Endodermal cell (in vitro differentiated cells): Measurements from ENCODE around the gene GSE1. TPM values are rescaled to one million over a fixed set of nuclear protein-coding genes. Genes with fewer than 3 reads are reported as not detected.

Experiments used
- DNase-seq: peaks from one replicate; pipeline ENCODE4 v3.0.0-alpha.2; 2017
- H3K27ac ChIP-seq: 2 replicates; pipeline ENCODE4 v1.5.1; 2013; ENCODE audit warnings: mild to moderate bottlenecking, low read depth, low read length, moderate library complexity
- H3K27me3 ChIP-seq: 2 replicates; pipeline ENCODE4 v1.6.1; 2013; ENCODE audit warnings: mild to moderate bottlenecking, low read length, moderate library complexity; ENCODE audit not compliant: insufficient read depth, control insufficient read depth, poor library complexity, severe bottlenecking
- H3K36me3 ChIP-seq: 2 replicates; pipeline ENCODE4 v1.7.0; 2013; ENCODE audit warnings: mild to moderate bottlenecking, low read length, moderate library complexity; ENCODE audit not compliant: control insufficient read depth, insufficient read depth
- H3K4me1 ChIP-seq: one replicate; pipeline ENCODE4 v1.7.0; 2013; ENCODE audit warnings: low read length; ENCODE audit not compliant: control insufficient read depth, insufficient read depth
- H3K4me3 ChIP-seq: 2 replicates; pipeline ENCODE4 v1.5.1; 2013; ENCODE audit warnings: mild to moderate bottlenecking, low read length, moderate library complexity
- H3K9ac ChIP-seq: 2 replicates; pipeline ENCODE4 v1.6.1; 2013; ENCODE audit warnings: mild to moderate bottlenecking, low read length, moderate library complexity; ENCODE audit not compliant: poor library complexity, severe bottlenecking; ENCODE audit errors: extremely low read depth
- H3K9me3 ChIP-seq: 2 replicates; pipeline ENCODE4 v1.6.1; 2013; ENCODE audit warnings: mild to moderate bottlenecking, low read length, moderate library complexity; ENCODE audit not compliant: control insufficient read depth
- H3K27ac Mint-ChIP-seq: 2 replicates; pipeline ENCODE4 v1.8.0; 2020; ENCODE audit warnings: mixed read lengths
- H3K27me3 Mint-ChIP-seq: 2 replicates; pipeline ENCODE4 v1.8.0; 2021; ENCODE audit warnings: mild to moderate bottlenecking, mixed read lengths; ENCODE audit not compliant: insufficient read depth
- H3K36me3 Mint-ChIP-seq: 2 replicates; pipeline ENCODE4 v1.8.0; 2020; ENCODE audit warnings: low read depth, mixed read lengths
- H3K4me1 Mint-ChIP-seq: 2 replicates; pipeline ENCODE4 v1.8.0; 2020; ENCODE audit warnings: mixed read lengths
- H3K4me3 Mint-ChIP-seq: 2 replicates; pipeline ENCODE4 v1.8.0; 2020; ENCODE audit warnings: mild to moderate bottlenecking, moderate library complexity, mixed read lengths
- H3K9me3 Mint-ChIP-seq: 2 replicates; pipeline ENCODE4 v1.8.0; 2020; ENCODE audit warnings: mild to moderate bottlenecking, mixed read lengths
- WGBS, 2 experiments: methylation state at CpG; one replicate each; pipeline versions ENCODE4 v1.1.5 to v1.1.7; 2013; ENCODE audit warnings: missing lambda C conversion rate in 2 of 2, mixed read lengths in 1 of 2; ENCODE audit not compliant: insufficient coverage in 1 of 2, insufficient read length in 1 of 2; 5-methylcytosine and 5-hydroxymethylcytosine counted together
- total RNA-seq, 2 donors: library from RNA; stranded (reverse); fragmentation: NEBNext Ultra II Directional in 1 of 2; extraction: Animal tissue kit (Norgen Biotek cat#: 25700) in 1 of 2; gene quantifications; 2 replicates in 1 of 2; 3 replicates in 1 of 2; pipeline ENCODE4 v1.2.1, GENCODE V29; 2021
- TF ChIP-seq, protein P1 (sequence below): fragments of 200-600 bp; sonication (generic); conservative IDR thresholded peaks from 2 replicates; pipeline ENCODE4 v1.5.0; 2021; ENCODE audit warnings: antibody characterized with exemption, mild to moderate bottlenecking

GSE1 gene
- total RNA-seq, 2 donors from 2014 or later, result 108 to 128 TPM

- H3K9me3 ChIP-seq, result no peaks in the 10 kb centered on the region
- no peak overlapping the region for H3K4me3 ChIP-seq
- Mint-ChIP-seq H3K4me1 (no peaks in the 10 kb centered on the region), H3K27ac (no peak overlapping the region), H3K9me3 (no peaks in the 10 kb centered on the region), H3K4me3 (no peak overlapping the region), H3K27me3 (no peaks in the 10 kb centered on the region), H3K36me3 (peaks cover 87% of the 10 kb centered on the region)
- H3K27me3 ChIP-seq, result no peaks in the 10 kb centered on the region
- TF ChIP-seq, protein P1, sequence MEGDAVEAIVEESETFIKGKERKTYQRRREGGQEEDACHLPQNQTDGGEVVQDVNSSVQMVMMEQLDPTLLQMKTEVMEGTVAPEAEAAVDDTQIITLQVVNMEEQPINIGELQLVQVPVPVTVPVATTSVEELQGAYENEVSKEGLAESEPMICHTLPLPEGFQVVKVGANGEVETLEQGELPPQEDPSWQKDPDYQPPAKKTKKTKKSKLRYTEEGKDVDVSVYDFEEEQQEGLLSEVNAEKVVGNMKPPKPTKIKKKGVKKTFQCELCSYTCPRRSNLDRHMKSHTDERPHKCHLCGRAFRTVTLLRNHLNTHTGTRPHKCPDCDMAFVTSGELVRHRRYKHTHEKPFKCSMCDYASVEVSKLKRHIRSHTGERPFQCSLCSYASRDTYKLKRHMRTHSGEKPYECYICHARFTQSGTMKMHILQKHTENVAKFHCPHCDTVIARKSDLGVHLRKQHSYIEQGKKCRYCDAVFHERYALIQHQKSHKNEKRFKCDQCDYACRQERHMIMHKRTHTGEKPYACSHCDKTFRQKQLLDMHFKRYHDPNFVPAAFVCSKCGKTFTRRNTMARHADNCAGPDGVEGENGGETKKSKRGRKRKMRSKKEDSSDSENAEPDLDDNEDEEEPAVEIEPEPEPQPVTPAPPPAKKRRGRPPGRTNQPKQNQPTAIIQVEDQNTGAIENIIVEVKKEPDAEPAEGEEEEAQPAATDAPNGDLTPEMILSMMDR, result no peak
- WGBS, 2 experiments, result 95 to 96% methylated on average over 10 of the region's 10 CpGs
- no peak overlapping the region for H3K9ac ChIP-seq
- DNase-seq, result no peak
- peaks cover 95% of the 10 kb centered on the region for H3K36me3 ChIP-seq
- no peaks in the 10 kb centered on the region for H3K4me1 ChIP-seq
- H3K27ac ChIP-seq, result no peak overlapping the region
Observed at GRCh38 chr16:85668676-85669424, 55.7 kb downstream of the GSE1 start.

DNA sequence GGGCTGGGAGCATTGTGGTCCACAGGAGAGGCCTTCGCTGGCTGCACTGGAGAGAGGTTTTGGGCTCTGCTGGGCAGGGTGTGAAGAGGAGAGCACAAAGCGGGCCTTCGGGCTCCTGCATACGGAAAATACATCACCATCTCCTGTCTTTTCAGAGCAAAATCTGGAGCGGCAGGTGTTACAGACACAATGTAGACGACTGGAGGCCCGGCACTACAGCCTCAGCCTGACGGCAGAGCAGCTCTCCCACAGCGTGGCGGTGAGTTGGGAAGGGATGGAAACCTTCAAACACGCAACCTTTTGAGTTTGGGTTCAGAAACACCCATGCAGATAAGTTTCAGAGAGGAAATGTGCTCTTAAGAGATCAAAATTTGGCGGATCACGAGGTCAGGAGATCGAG lies 57.7 kb downstream of the GSE1 start:
- Histone ChIP-seq H3K4me3 (no peak overlapping the region), H3K27me3 (no peaks in the 10 kb centered on the region), H3K9ac (no peak overlapping the region), H3K9me3 (no peaks in the 10 kb centered on the region), H3K36me3 (peaks cover 95% of the 10 kb centered on the region), H3K4me1 (no peaks in the 10 kb centered on the region), H3K27ac (no peak overlapping the region)
- no peak for DNase-seq
- Mint-ChIP-seq H3K27ac (peak overlapping the region; percentile 50), H3K4me1 (no peaks in the 10 kb centered on the region), H3K4me3 (no peak overlapping the region), H3K27me3 (no peaks in the 10 kb centered on the region), H3K9me3 (no peaks in the 10 kb centered on the region), H3K36me3 (peaks cover 87% of the 10 kb centered on the region)
- 96 to 98% methylated on average over 11 to 14 of the region's 14 CpGs for WGBS, 2 experiments
- TF ChIP-seq, protein P1, result no peak

DNA sequence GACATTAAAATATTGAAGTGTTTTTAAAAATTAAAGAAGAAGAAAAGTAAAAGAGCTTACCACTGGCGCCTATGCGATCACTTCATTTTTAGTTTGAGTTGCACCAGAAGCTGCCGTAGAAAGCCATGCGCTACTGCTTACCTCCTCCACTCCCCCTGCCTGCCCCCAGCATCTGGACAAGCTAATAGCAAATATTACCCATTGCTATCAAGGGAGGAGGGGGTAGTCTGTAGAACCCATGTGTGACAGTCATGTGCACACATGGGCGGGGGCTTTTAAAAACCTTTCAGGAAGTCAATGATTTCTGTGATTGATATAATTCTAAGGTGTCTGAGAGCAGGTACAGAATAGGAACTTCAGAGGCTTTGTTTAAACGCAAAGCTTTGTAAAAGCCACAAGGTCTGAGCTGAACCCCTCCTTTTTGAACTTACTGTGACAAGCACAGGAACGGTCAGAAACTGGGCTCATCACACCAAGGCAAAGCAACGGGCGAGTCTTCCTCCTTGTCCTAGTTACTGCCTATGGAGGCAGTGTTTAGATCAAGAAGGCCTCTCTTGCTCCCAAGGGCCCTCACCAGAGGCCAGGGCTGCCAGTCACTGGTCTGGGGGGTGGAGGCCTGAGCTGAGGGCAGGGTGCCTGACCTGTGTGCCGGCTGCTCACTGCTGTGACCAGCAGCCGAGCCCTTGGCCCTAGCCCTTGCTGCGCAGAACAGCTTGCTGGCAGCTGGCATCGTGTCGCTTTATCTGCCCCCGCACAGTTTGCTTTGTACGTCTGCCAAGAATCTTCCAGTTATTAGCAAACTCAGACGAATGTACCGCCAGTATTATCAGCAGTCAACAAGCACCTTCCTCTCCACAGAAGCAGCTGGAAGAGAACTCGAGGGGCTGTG lies 60.7 kb downstream of the GSE1 start:
- no peak overlapping the region for H3K27ac ChIP-seq
- H3K4me1 ChIP-seq, result no peaks in the 10 kb centered on the region
- H3K9ac ChIP-seq, result no peak overlapping the region
- Mint-ChIP-seq H3K27me3 (no peaks in the 10 kb centered on the region), H3K4me3 (no peak overlapping the region), H3K9me3 (no peaks in the 10 kb centered on the region), H3K27ac (peak overlapping the region; percentile 20), H3K36me3 (peaks cover 72% of the 10 kb centered on the region), H3K4me1 (no peaks in the 10 kb centered on the region)
- WGBS, 2 experiments, result 93 to 95% methylated on average over 14 to 19 of the region's 19 CpGs
- H3K9me3 ChIP-seq, result no peaks in the 10 kb centered on the region
- TF ChIP-seq, protein P1, result no peak
- no peak overlapping the region for H3K4me3 ChIP-seq
- peaks cover 79% of the 10 kb centered on the region for H3K36me3 ChIP-seq
- DNase-seq, result no peak
- no peaks in the 10 kb centered on the region for H3K27me3 ChIP-seq
